GM13976 (cell line): ENCODE results near the gene TSC2.

Experiments used
- DNase-seq: peaks from one replicate; pipeline ENCODE4 v3.0.0; 2012; ENCODE audit warnings: low spot score
- CTCF ChIP-seq: IDR thresholded peaks from 2 replicates; pipeline ENCODE4 v1.5.1; 2012; ENCODE audit warnings: borderline replicate concordance, mild to moderate bottlenecking; ENCODE audit not compliant: insufficient read depth; ENCODE audit errors: extremely low read depth, missing control alignments, control extremely low read depth
- in situ Hi-C: fragments of 300-500 bp; cut with MboI; formaldehyde crosslinking; loops from one replicate; pipeline ENCODE4 v1.12.0; 2022; ENCODE audit warnings: low sequenced_read_pairs, mixed read lengths, inconsistent platforms; ENCODE audit not compliant: unreplicated experiment

TSC2 gene

GRCh38 chr16:2001456-2002355 lies 46.1 kb upstream of the TSC2 start:
- no peak for TF ChIP-seq CTCF
- in situ Hi-C loops: loop anchor here (25.0 kb wide), 1 partner anchor 486 kb away; the partner anchor contains the start of gene TBC1D24
- DNase-seq: no peak

GRCh38 chr16:2002406-2003230 lies 45.2 kb upstream of the TSC2 start:
- no peak for TF ChIP-seq CTCF
- in situ Hi-C loops: loop anchor here (25.0 kb wide), 1 partner anchor 485 kb away; the partner anchor contains the start of gene TBC1D24
- no peak for DNase-seq

- no peak for DNase-seq
- in situ Hi-C loops: loop anchor here (25.0 kb wide), 1 partner anchor 484 kb away; the partner anchor contains the start of gene TBC1D24
- TF ChIP-seq CTCF: no peak
Measured at GRCh38 chr16:2003231-2003826, 44.5 kb upstream of the TSC2 start.

- TF ChIP-seq CTCF: peak; percentile 97
- DNase-seq: peak; percentile 95
Measured at GRCh38 chr16:2003827-2004641, 43.8 kb upstream of the TSC2 start.

GRCh38 chr16:2004795-2005517 lies 42.8 kb upstream of the TSC2 start:
- in situ Hi-C loops: loop anchor here (25.0 kb wide), 1 partner anchor 482 kb away; the partner anchor contains the start of gene TBC1D24
- DNase-seq: no peak

More at GRCh38 chr16:2003827-2004641, 43.8 kb upstream of the TSC2 start:
- in situ Hi-C loops: loop anchor here (25.0 kb wide), 1 partner anchor 483 kb away; the partner anchor contains the start of gene TBC1D24

More at GRCh38 chr16:2004795-2005517, 42.8 kb upstream of the TSC2 start:
- TF ChIP-seq CTCF: no peak
